Transverse colon (tissue), 3 donors: ENCODE results near the gene ME3.

Experiments used
- POLR2A ChIP-seq: fragments of 450-650 bp; IDR thresholded peaks from one replicate; pipeline ENCODE4 v1.6.1; 2016; ENCODE audit warnings: antibody characterized with exemption, mild to moderate bottlenecking, moderate library complexity
- POLR2AphosphoS5 ChIP-seq, 3 donors: sonication (generic); formaldehyde crosslinking; IDR thresholded peaks; one replicate each; pipeline ENCODE4 v1.6.1; 2016; ENCODE audit warnings: antibody characterized with exemption in 3 of 3

DNA sequence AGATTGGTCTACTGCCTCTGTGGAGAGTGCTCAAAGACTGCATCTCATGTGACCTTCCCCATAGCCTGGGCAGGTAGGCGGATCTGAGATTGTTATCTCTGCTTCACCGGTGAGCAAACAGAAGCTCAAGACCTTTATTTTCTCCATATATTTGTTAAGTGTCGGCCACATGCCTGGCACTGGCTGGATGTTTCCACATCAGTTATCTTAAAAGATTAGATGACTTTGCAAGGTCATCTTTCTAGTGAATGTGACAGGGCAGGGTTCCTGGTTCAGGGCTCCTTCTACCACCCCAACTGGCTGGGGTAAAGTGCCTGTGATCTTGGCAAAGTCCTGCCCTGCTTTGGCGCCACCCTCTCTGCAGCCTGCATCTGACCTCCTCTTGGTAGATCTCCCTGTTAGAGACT is 172.7 kb downstream of the ME3 start:
- TF ChIP-seq POLR2AphosphoS5 (IDR thresholded peaks at IDR 0.05) (no peak), POLR2A (no peak)
